GM19023 (cell line): ENCODE results near the gene GPR176.

ENCODE experiments used
- ATAC-seq: cut with Tn5 transposase; IDR thresholded peaks from one replicate; pipeline ENCODE4 v1.9.1; 2021; ENCODE audit warnings: mild to moderate bottlenecking, moderate library complexity; ENCODE audit not compliant: unreplicated experiment

The GPR176 gene

GRCh38 chr15:39860200-39860599 lies 59.9 kb downstream of the GPR176 start:
- ATAC-seq = no peak

- no peak for ATAC-seq
Measured at GRCh38 chr15:39859636-39860035, 60.4 kb downstream of the GPR176 start.

DNA sequence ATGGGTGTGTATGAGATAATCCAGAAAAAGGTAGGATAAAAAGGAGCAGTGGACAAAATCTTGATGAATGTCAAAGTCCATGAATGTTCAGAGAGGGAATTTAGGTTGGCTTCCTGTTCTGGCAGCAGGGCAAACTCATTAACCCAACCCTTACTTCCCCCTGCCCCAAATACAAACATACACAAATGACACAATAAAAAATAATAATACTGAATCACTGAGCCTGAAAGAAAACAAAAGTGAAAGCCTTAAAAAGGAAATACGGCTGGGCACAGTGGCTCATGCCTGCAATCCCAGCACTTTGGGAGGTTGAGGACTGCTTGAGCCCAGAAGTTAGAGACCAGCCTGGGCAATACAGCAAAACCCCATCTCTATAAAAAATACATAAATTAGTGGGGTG lies 62.9 kb downstream of the GPR176 start:
- no peak for ATAC-seq

GRCh38 chr15:39856357-39856756 lies 63.7 kb downstream of the GPR176 start:
- ATAC-seq = no peak

DNA sequence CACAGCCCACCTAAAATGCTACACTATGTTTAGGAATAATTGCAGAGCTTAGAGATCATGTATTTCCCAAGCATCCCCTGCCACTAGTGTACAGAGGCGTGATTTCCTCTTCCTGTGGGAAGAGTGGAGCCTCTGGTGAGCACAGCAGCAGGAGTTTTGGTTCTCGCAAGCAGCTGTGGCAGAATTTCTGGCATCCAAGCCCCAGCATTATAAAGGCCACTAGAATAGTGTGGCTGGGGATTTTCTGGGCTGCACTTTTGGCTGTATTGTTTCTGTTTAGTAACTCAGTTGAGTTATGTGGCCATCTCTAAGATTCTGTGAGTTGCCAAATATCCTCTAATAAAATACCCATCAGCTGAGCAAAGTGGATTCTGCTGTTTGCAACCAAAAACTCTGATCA lies 64.7 kb downstream of the GPR176 start:
- no peak for ATAC-seq

GRCh38 chr15:39854161-39854560 lies 65.9 kb downstream of the GPR176 start:
- ATAC-seq = no peak

- no peak for ATAC-seq
Measured at GRCh38 chr15:39852250-39852649, 67.8 kb downstream of the GPR176 start.

GRCh38 chr15:39851500-39852092 lies 68.5 kb downstream of the GPR176 start:
- no peak for ATAC-seq

DNA sequence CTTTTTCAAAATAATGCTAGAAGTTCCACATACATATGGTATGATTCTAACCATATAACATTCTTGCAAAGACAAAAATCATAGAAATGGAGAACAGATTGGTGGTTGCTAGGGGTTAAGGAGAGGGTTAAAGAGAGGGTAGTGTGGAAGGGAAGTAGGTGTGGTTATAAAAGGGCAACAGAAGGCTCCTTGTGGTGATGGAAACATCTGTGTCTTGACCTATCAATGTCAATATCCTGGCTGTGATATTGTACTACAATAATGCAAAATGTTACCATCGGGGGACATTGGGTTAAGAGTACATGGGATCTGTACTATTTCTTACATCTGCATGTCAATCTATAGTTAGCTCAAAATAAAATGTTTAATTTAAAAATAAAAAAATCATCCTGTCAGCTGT lies 69.6 kb downstream of the GPR176 start:
- ATAC-seq = no peak

- no peak for ATAC-seq
Measured at GRCh38 chr15:39846108-39846507, 74.0 kb downstream of the GPR176 start.

DNA sequence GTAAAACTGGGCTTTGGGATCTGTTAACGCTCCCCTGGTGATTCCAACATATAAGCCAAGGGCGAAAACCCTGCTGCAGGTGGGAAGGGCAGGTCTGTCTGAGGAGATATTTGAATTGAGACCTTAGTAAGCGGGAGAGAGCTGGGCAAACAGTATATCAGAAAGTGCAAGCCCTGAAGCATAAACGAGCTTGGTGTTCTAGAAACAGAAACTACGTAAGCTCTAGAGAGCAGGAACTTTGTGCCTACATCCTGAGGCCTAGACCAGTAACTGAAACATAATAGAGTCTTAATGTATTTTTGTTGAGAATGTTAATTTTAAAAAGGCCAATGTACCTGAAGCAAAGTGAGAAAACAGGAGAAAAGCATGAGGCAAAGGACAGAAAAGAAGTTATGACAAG lies 74.5 kb downstream of the GPR176 start:
- ATAC-seq = no peak

DNA sequence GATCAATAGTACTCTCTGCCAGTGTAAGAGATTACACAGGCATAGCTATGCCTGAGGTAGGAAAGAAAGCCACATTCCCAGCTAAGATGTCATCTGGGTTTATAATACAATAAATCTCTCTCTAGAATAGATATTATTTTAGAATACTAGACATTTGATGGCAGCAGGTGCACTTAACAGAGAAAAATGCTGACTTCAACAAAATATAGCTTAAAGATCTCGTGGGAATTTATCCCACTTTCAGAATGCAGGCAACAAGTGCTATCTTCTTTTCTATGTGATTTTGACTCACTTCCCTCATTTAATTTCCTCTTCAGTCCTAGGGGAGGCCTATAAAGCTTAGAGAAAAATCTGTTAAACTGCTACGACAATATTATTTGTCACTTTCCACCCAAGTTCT lies 76.5 kb downstream of the GPR176 start:
- ATAC-seq = no peak

DNA sequence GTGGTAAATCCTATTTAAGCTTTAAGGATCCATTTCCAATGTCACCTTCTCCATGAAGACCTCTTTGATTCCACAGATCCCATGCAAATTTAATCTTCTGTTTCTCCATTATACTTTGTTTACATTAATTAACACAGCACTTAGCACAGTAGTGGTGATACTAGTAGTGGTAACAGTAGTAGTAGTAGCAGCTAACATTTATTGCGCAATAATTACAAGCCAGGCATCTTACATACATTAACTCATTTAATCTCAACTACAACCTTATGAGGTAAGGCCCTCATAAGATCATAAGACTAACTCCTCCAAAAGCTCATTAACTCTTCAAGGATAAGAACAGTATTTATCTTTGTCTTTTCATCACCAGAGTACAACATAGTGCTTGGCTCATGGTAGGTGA lies 82.6 kb downstream of the GPR176 start:
- no peak for ATAC-seq

DNA sequence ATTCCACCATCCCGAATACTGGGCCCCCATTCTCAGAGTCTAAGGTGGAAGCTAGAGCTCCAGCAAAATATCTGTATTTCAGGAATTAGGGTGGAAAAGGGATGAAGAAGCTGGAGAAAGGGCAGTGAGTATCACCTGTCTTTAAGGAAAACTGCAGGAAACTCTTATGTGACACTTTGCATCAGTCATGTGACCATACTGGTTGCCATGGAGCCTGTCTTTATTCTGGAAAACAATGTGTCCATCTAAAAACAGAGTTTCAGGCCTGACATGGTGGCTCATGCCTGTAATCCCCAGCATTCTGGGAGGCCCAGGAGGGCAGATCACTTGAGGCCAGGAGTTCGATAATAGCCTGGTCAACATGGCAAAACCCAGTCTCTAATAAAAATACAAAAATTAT lies 84.5 kb downstream of the GPR176 start:
- no peak for ATAC-seq

DNA sequence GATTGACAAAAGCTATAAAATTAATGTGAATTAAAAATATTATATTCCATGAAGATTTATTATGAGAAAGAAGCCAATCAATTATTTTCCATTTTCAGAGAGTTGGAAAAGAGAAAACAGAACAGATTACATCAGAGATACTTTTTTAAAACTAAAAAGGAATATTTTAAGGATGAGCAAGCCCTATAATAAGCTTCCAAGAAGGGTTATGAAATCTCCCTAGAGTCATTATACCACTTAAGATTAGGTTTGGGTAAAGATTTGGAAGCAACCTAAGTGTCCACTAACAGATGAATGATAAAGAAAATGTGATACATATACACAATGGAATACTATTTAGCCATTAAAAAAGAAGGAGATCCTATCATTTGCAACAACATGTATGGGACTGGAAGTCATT lies 85.8 kb downstream of the GPR176 start:
- ATAC-seq = no peak

GRCh38 chr15:39833515-39833981 lies 86.5 kb downstream of the GPR176 start:
- no peak for ATAC-seq

GRCh38 chr15:39830166-39830565 lies 89.9 kb downstream of the GPR176 start:
- no peak for ATAC-seq

- ATAC-seq = no peak
Measured at GRCh38 chr15:39828374-39828931, 91.6 kb downstream of the GPR176 start.

- ATAC-seq = no peak
Measured at GRCh38 chr15:39826975-39827374, 93.1 kb downstream of the GPR176 start.

DNA sequence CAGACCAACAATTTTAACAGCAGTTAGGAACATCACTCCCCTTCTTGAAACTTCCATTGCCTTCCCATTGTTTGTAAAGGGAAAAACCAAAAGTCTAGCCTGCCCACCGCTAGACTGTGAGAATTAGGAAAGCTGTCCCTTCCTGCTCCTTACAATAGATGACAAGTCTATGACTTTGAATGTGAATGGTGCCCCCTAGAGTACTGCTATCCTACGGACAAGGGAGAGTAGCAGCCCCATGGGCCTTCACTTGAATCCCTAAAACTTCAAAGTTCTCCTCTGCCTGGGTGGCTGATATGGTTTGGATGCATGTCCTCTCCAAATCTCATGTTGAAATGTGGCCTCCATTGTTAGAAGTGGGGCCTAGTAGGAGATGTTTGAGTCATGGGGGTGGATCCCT lies 96.4 kb downstream of the GPR176 start:
- no peak for ATAC-seq

GRCh38 chr15:39820050-39820602 lies 99.9 kb downstream of the GPR176 start:
- ATAC-seq = no peak

DNA sequence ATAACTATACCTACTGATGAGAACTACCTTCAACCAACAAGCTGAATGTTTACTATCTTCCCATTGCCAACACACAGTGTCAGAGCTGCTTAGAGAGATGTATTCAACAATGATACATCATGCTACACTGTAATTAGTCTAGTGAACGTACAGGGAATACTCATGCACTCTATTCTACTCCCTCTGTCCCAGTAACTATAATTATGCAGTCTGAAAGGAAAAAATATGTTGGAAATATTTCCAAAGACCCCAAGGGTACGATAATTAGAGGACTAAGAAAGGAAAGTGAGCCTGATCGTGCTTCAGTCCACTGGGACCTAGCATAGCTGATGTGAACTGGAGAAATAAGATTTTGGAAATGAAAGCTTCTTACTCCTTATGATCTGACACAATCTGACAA lies 100.5 kb downstream of the GPR176 start:
- no peak for ATAC-seq

DNA sequence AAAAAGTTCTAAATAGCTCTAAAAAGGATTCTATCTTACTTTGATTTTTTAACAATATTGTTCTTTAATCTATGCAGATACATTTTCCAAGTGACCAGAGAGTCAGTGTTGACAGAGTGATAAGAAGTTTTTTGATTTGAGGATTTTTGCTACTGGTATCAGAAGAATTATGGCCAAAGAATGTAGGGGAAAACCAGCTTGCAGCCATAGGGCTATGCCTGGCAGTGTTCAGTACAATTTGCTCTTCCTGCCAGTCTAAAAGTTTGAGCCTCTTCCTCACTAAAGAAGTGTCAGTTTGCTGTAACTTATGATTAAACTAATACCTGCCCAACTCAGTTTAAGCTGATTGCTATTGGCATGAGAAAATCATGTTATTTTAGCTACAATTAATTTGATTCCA lies 102.2 kb downstream of the GPR176 start:
- no peak for ATAC-seq
